Liver (tissue), 3 donors: ENCODE measurements around the gene PRPH2.

Source experiments
- CTCF ChIP-seq: fragments of 150-350 bp; IDR thresholded peaks from 2 replicates; pipeline ENCODE4 v1.5.1; 2017; ENCODE audit warnings: improper control_type of control experiment, low read depth, low read length; ENCODE audit not compliant: missing input control
- EGR1 ChIP-seq, 2 donors: IDR thresholded peaks; 2 replicates each; pipeline ENCODE4 v1.6.1; 2016 to 2018; ENCODE audit warnings: antibody characterized with exemption in 2 of 2, low read depth in 2 of 2
- FOXA1 ChIP-seq: IDR thresholded peaks from 2 replicates; pipeline ENCODE4 v1.6.1; 2016; ENCODE audit warnings: antibody characterized with exemption
- GABPA ChIP-seq, 2 donors: IDR thresholded peaks in 1 of 2; conservative IDR thresholded peaks in 1 of 2; 2 replicates each; pipeline ENCODE4 v1.6.1; 2016; ENCODE audit warnings: antibody characterized with exemption in 2 of 2, mild to moderate bottlenecking in 1 of 2, moderate library complexity in 1 of 2
- HNF4A ChIP-seq, 2 donors: conservative IDR thresholded peaks; 2 replicates each; pipeline ENCODE4 v1.6.1; 2016; ENCODE audit warnings: antibody characterized with exemption in 2 of 2, mild to moderate bottlenecking in 2 of 2
- HNF4G ChIP-seq: IDR thresholded peaks from 2 replicates; pipeline ENCODE4 v1.6.1; 2016; ENCODE audit warnings: antibody characterized with exemption
- MAX ChIP-seq: IDR thresholded peaks from 2 replicates; pipeline ENCODE4 v1.6.1; 2016; ENCODE audit warnings: antibody characterized with exemption
- RAD21 ChIP-seq, 2 donors: IDR thresholded peaks; 2 replicates each; pipeline ENCODE4 v1.6.1; 2016; ENCODE audit warnings: antibody characterized with exemption in 2 of 2, mild to moderate bottlenecking in 2 of 2
- RXRA ChIP-seq, 2 donors: IDR thresholded peaks; 2 replicates each; pipeline ENCODE4 v1.6.1; 2017 to 2018; ENCODE audit warnings: antibody characterized with exemption in 2 of 2, mild to moderate bottlenecking in 1 of 2
- SP1 ChIP-seq: IDR thresholded peaks from 2 replicates; pipeline ENCODE4 v1.6.1; 2018; ENCODE audit warnings: antibody characterized with exemption, mild to moderate bottlenecking
- YY1 ChIP-seq: IDR thresholded peaks from 2 replicates; pipeline ENCODE4 v1.6.1; 2016; ENCODE audit warnings: antibody characterized with exemption, mild to moderate bottlenecking
- TF ChIP-seq, protein P1 (sequence below): IDR thresholded peaks from 2 replicates; pipeline ENCODE4 v1.6.1; 2016; ENCODE audit warnings: antibody characterized with exemption, mild to moderate bottlenecking
- TF ChIP-seq, protein P2 (sequence below): IDR thresholded peaks from 2 replicates; pipeline ENCODE4 v1.6.1; 2016; ENCODE audit warnings: antibody characterized with exemption
- TF ChIP-seq, protein P3 (sequence below): IDR thresholded peaks from 2 replicates; pipeline ENCODE4 v1.6.1; 2016; ENCODE audit warnings: antibody characterized with exemption
- donor health status: healthy.
- donor health status: healthy.

DNA sequence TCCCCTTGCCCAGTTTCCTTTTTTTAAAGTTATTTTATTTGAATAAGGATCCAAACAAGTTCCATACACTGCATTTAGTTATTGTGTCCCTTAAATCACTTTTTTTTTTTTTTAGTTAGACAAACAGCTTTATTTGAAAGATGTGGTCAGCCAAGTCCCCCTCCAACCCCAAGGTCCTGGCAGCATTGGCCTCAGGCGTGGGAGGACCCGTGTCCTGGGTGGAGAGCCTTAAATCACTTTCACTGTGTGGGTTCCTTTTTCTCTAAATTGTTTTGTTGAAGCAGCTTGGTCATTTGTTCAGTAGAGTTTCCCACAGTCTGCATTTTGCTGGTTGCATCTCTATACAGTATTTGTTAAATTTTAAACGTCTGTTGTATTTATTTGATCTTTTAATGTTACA is 28.7 kb upstream of the PRPH2 start:
- TF ChIP-seq CTCF (no peak), FOXA1 (no peak), RXRA (IDR thresholded peaks at IDR 0.05) (no peak), MAX (no peak), YY1 (no peak), EGR1 (IDR thresholded peaks at IDR 0.05; ENCODE audit: low read depth in 2 of 2) (no peak), RAD21 (IDR thresholded peaks at IDR 0.05) (no peak), SP1 (no peak), GABPA (IDR thresholded peaks at IDR 0.05 in 1 of 2, conservative IDR thresholded peaks at IDR 0.05 in 1 of 2) (no peak), HNF4G (no peak), HNF4A (conservative IDR thresholded peaks at IDR 0.05) (no peak)
- TF ChIP-seq, protein P1, sequence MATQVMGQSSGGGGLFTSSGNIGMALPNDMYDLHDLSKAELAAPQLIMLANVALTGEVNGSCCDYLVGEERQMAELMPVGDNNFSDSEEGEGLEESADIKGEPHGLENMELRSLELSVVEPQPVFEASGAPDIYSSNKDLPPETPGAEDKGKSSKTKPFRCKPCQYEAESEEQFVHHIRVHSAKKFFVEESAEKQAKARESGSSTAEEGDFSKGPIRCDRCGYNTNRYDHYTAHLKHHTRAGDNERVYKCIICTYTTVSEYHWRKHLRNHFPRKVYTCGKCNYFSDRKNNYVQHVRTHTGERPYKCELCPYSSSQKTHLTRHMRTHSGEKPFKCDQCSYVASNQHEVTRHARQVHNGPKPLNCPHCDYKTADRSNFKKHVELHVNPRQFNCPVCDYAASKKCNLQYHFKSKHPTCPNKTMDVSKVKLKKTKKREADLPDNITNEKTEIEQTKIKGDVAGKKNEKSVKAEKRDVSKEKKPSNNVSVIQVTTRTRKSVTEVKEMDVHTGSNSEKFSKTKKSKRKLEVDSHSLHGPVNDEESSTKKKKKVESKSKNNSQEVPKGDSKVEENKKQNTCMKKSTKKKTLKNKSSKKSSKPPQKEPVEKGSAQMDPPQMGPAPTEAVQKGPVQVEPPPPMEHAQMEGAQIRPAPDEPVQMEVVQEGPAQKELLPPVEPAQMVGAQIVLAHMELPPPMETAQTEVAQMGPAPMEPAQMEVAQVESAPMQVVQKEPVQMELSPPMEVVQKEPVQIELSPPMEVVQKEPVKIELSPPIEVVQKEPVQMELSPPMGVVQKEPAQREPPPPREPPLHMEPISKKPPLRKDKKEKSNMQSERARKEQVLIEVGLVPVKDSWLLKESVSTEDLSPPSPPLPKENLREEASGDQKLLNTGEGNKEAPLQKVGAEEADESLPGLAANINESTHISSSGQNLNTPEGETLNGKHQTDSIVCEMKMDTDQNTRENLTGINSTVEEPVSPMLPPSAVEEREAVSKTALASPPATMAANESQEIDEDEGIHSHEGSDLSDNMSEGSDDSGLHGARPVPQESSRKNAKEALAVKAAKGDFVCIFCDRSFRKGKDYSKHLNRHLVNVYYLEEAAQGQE: no peak
- TF ChIP-seq, protein P2, sequence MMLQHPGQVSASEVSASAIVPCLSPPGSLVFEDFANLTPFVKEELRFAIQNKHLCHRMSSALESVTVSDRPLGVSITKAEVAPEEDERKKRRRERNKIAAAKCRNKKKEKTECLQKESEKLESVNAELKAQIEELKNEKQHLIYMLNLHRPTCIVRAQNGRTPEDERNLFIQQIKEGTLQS: no peak
- TF ChIP-seq, protein P3, sequence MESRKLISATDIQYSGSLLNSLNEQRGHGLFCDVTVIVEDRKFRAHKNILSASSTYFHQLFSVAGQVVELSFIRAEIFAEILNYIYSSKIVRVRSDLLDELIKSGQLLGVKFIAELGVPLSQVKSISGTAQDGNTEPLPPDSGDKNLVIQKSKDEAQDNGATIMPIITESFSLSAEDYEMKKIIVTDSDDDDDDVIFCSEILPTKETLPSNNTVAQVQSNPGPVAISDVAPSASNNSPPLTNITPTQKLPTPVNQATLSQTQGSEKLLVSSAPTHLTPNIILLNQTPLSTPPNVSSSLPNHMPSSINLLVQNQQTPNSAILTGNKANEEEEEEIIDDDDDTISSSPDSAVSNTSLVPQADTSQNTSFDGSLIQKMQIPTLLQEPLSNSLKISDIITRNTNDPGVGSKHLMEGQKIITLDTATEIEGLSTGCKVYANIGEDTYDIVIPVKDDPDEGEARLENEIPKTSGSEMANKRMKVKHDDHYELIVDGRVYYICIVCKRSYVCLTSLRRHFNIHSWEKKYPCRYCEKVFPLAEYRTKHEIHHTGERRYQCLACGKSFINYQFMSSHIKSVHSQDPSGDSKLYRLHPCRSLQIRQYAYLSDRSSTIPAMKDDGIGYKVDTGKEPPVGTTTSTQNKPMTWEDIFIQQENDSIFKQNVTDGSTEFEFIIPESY: no peak
